ENCODE measurements around the gene ITPR3. TPM values are rescaled to one million over a fixed set of nuclear protein-coding genes. Genes with fewer than 3 reads are reported as not detected.
A peak's percentile ranks its signal among the peaks of the same experiment; 100 is the strongest.
"Not testable (repeated sequence)": the region's sequence is repeated elsewhere in the genome, so short reads cannot be mapped to it uniquely, and the experiment has no call there.

Gene ITPR3
- total and polyA plus RNA-seq, 2 of the 13 experiments (the other 11 are each of a cell fraction or from before 2014, with no cell fraction given), result 3.8 to 21.4 TPM

GRCh38 chr6:33630014-33630413 lies 8.9 kb downstream of the ITPR3 start (continued):
- TF ChIP-seq PITX1 (CRISPR knock-in tag; IDR thresholded peaks at IDR 0.05) (no peak), NAIF1 (CRISPR knock-in tag; IDR thresholded peaks at IDR 0.05; ENCODE audit: borderline replicate concordance) (no peak)

GRCh38 chr6:33631521-33631920 lies 10.4 kb downstream of the ITPR3 start:
- ChIA-PET POLR2A (interaction anchor here (1.1 to 4.0 kb wide), 2 partner anchors 10 to 41 kb away, joined by 6 to 23 read pairs; partner anchors contain the start of gene ITPR3), CTCF (ENCODE audit: low intra/inter-chr PET ratio, low total read pairs) (interaction anchor here (2.2 to 4.1 kb wide), 3 partner anchors 24 to 41 kb away, joined by 6 to 72 read pairs (median 7); no protein-coding TSS in a partner anchor)
- peaks cover 12% of the 10 kb centered on the region; the same call in 1 of the 2 replicates for H4K20me1 ChIP-seq (ENCODE audit: insufficient read depth, low read length)
- in situ Hi-C loops (cut with HindIII; ENCODE audit: extremely low pct_ligation_motif_present, low pct_unique_long_range_greater_than_20kb); BruUV-seq (replicated peaks); H3K27me3 ChIP-seq (ENCODE audit: control insufficient read depth in 1 of 2, insufficient read depth in 2 of 2, low read length in 2 of 2); H3K9ac ChIP-seq (ENCODE audit: insufficient read depth, low read depth, low read length); H2AFZ ChIP-seq (ENCODE audit: low read length); DNase-seq (ENCODE audit: low spot score); FAIRE-seq; H3K4me3 ChIP-seq (replicated peaks in 1 of 3; ENCODE audit: insufficient read depth in 1 of 3, low read depth in 2 of 3, low read length in 3 of 3); H3K79me2 ChIP-seq (ENCODE audit: insufficient read depth, low read length); ATAC-seq; H3K9me3 ChIP-seq (ENCODE audit: low read length); H3K4me2 ChIP-seq (ENCODE audit: low read depth, low read length); H3K27ac ChIP-seq (ENCODE audit: extremely low read length, insufficient read depth, low read length); H3K36me3 ChIP-seq (replicated peaks in 1 of 2; ENCODE audit: control insufficient read depth in 1 of 2, insufficient read depth in 2 of 2, low read length in 2 of 2): not testable (repeated sequence)
- peaks cover 34% of the 10 kb centered on the region for H3K4me1 ChIP-seq (ENCODE audit: insufficient read depth, low read length)
- intact Hi-C loops (cut with micrococcal nuclease; ENCODE audit: unreplicated experiment), result loop anchor here (10.0 kb wide), 1 partner anchor 73 kb away; no protein-coding TSS in a partner anchor
- WGBS (ENCODE audit: low lambda C conversion rate), result over 99% methylated on average over 13 of the region's 13 CpGs

- Histone ChIP-seq H3K4me2 (ENCODE audit: low read depth, low read length) (no peak overlapping the region), H3K27ac (ENCODE audit: extremely low read length, insufficient read depth, low read length) (no peak overlapping the region), H3K4me1 (ENCODE audit: insufficient read depth, low read length) (peaks cover 34% of the 10 kb centered on the region), H2AFZ (ENCODE audit: low read length) (no peak overlapping the region), H3K9ac (ENCODE audit: insufficient read depth, low read depth, low read length) (no peak overlapping the region), H3K4me3 (replicated peaks in 1 of 3; ENCODE audit: insufficient read depth in 1 of 3, low read depth in 2 of 3, low read length in 3 of 3) (no peak overlapping the region), H3K36me3 (replicated peaks in 1 of 2; ENCODE audit: control insufficient read depth in 1 of 2, insufficient read depth in 2 of 2, low read length in 2 of 2) (no peaks in the 10 kb centered on the region), H4K20me1 (ENCODE audit: insufficient read depth, low read length) (peaks cover 12% of the 10 kb centered on the region; the same call in 1 of the 2 replicates), H3K27me3 (ENCODE audit: control insufficient read depth in 1 of 2, insufficient read depth in 2 of 2, low read length in 2 of 2) (no peaks in the 10 kb centered on the region), H3K9me3 (ENCODE audit: low read length) (no peaks in the 10 kb centered on the region), H3K79me2 (ENCODE audit: insufficient read depth, low read length) (no peaks in the 10 kb centered on the region)
- no peak for DNase-seq (ENCODE audit: low spot score)
- no TSS peak for BruUV-seq (replicated peaks)
- ATAC-seq, result no peak
- in situ Hi-C loops (cut with HindIII; ENCODE audit: extremely low pct_ligation_motif_present, low pct_unique_long_range_greater_than_20kb), result no loop called here
- ChIA-PET POLR2A (interaction anchor here (0.8 to 4.0 kb wide), 3 partner anchors 9 to 42 kb away, joined by 3 to 23 read pairs (median 6); partner anchors contain the start of gene ITPR3), CTCF (ENCODE audit: low intra/inter-chr PET ratio, low total read pairs) (interaction anchor here (1.1 to 4.1 kb wide), 5 partner anchors 16 to 46 kb away, joined by 3 to 72 read pairs (median 7); no protein-coding TSS in a partner anchor)
- FAIRE-seq, result no peak
- WGBS (ENCODE audit: low lambda C conversion rate), result 83% methylated on average over 4 of the region's 4 CpGs
- intact Hi-C loops (cut with micrococcal nuclease; ENCODE audit: unreplicated experiment), result loop anchor here (1.0 to 10.0 kb wide), 2 partner anchors 42 to 73 kb away; no protein-coding TSS in a partner anchor
- TF ChIP-seq RERE (CRISPR knock-in tag; IDR thresholded peaks at IDR 0.05; ENCODE audit: low read depth) (no peak), HOXA9 (CRISPR knock-in tag; IDR thresholded peaks at IDR 0.05; ENCODE audit: borderline replicate concordance) (no peak), ZNF782 (CRISPR knock-in tag; IDR thresholded peaks at IDR 0.05; ENCODE audit: borderline replicate concordance) (0 out of 2 replicates have a peak, but pooled peaks have one; percentile 32), MAF1 (CRISPR knock-in tag; IDR thresholded peaks at IDR 0.05; ENCODE audit: borderline replicate concordance) (no peak), MNT (IDR thresholded peaks at IDR 0.05) (no peak)
Observed at GRCh38 chr6:33631971-33632557, 10.9 kb downstream of the ITPR3 start.

Measured in HepG2 (cell line).